SU-DHL-6 (cell line): ENCODE results near the gene ERV3-1.

Experiments
- H2AFZ ChIP-seq: fragments of 200-600 bp; sonication (generic); 2 replicates; pipeline ENCODE4 v1.6.1; 2014; ENCODE audit warnings: low read depth, mild to moderate bottlenecking, moderate library complexity, mixed read lengths, antibody characterized with exemption, low read length; ENCODE audit not compliant: severe bottlenecking
- H3F3A ChIP-seq: fragments of 200-600 bp; shearing (Covaris generic); 2 replicates; pipeline ENCODE4 v1.6.0; 2016; ENCODE audit warnings: antibody characterized with exemption, mild to moderate bottlenecking; ENCODE audit not compliant: insufficient read depth
- H3K27ac ChIP-seq: fragments of 200-600 bp; sonication (generic); 2 replicates; pipeline ENCODE4 v1.5.1; 2016; ENCODE audit warnings: low read depth, mild to moderate bottlenecking, low read length, moderate library complexity, mixed read lengths
- H3K27me3 ChIP-seq: fragments of 200-600 bp; sonication (generic), shearing (Covaris generic); 2 replicates; pipeline ENCODE4 v1.6.0; 2014; ENCODE audit warnings: mild to moderate bottlenecking, low read length
- H3K36me3 ChIP-seq: fragments of 200-600 bp; sonication (generic); 2 replicates; pipeline ENCODE4 v1.6.1; 2014; ENCODE audit warnings: mild to moderate bottlenecking, low read length, mixed read lengths
- H3K4me2 ChIP-seq: fragments of 300-600, 200-600 bp; shearing (Covaris generic), sonication (generic); 2 replicates; pipeline ENCODE4 v1.6.0; 2014; ENCODE audit warnings: low read length, low read depth, mild to moderate bottlenecking; ENCODE audit not compliant: poor library complexity, severe bottlenecking
- H3K4me3 ChIP-seq: fragments of 200-600 bp; sonication (generic); 2 replicates; pipeline ENCODE4 v1.5.1; 2014; ENCODE audit warnings: antibody characterized with exemption, low read length, mild to moderate bottlenecking, mixed read lengths; ENCODE audit not compliant: insufficient read depth, poor library complexity, severe bottlenecking
- H3K79me2 ChIP-seq: fragments of 200-600 bp; sonication (generic); 2 replicates; pipeline ENCODE4 v1.6.1; 2014; ENCODE audit warnings: mild to moderate bottlenecking, low read length, moderate library complexity; ENCODE audit not compliant: insufficient read depth
- H3K9ac ChIP-seq: fragments of 200-600 bp; sonication (generic); 2 replicates; pipeline ENCODE4 v1.7.0; 2014; ENCODE audit warnings: mild to moderate bottlenecking, low read length
- H3K9me2 ChIP-seq: fragments of 200-600 bp; sonication (generic); replicated peaks from 2 replicates; pipeline ENCODE4 v1.6.1; 2014; ENCODE audit warnings: low read length; ENCODE audit not compliant: insufficient read depth
- H3K9me3 ChIP-seq: fragments of 200-600 bp; sonication (generic); 2 replicates; pipeline ENCODE4 v1.6.1; 2014; ENCODE audit warnings: low read length, mixed read lengths; ENCODE audit not compliant: insufficient read depth
- H4K20me1 ChIP-seq: fragments of 200-600 bp; sonication (generic); 2 replicates; pipeline ENCODE4 v1.6.1; 2014; ENCODE audit warnings: low read depth, mild to moderate bottlenecking, antibody characterized with exemption, low read length, moderate library complexity, mixed read lengths
- EZH2phosphoT487 ChIP-seq: fragments of 200-600 bp; sonication (generic), shearing (Covaris generic); conservative IDR thresholded peaks from 2 replicates; pipeline ENCODE4 v1.6.1; 2018; ENCODE audit warnings: mild to moderate bottlenecking, antibody characterized with exemption, low read length, moderate library complexity, mixed read lengths
- TF ChIP-seq, protein P1 (sequence below): fragments of 200-600 bp; sonication (generic); IDR thresholded peaks from one replicate; pipeline ENCODE4 v1.5.1; 2017; ENCODE audit warnings: antibody characterized with exemption, mild to moderate bottlenecking, low read length, moderate library complexity; ENCODE audit not compliant: insufficient read depth, poor library complexity, severe bottlenecking

Gene ERV3-1

DNA sequence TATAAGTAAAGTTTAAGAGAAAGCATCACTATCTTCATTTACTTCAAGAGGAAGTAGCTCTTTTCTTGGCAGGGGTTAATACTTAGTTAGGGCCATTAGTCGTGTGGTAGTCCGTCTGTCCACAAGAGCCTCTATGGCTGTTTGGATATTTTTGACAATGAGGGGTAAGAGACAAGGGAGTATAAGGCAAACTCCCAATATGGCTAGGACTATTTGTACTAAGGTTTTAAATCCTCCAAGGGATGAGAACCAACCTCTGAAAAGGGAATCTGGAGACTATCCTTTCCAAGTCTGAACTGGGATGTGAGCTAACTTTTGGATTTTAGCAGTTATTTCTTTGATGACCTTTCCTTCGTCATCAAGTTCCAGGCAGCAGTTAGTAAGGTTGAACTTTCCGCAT is 15.6 kb downstream of the ERV3-1 start, which contains the start of gene ZNF117:
Gene ZNF117 (minus strand): TSS at position 101 of the 400 bp plus-strand sequence.
- Histone ChIP-seq H3K36me3 (peaks cover 44% of the 10 kb centered on the region), H3K9me3 (peaks cover 32% of the 10 kb centered on the region; the same call in 1 of the 2 replicates)
- TF ChIP-seq EZH2phosphoT487: no peak
- TF ChIP-seq, protein P1, sequence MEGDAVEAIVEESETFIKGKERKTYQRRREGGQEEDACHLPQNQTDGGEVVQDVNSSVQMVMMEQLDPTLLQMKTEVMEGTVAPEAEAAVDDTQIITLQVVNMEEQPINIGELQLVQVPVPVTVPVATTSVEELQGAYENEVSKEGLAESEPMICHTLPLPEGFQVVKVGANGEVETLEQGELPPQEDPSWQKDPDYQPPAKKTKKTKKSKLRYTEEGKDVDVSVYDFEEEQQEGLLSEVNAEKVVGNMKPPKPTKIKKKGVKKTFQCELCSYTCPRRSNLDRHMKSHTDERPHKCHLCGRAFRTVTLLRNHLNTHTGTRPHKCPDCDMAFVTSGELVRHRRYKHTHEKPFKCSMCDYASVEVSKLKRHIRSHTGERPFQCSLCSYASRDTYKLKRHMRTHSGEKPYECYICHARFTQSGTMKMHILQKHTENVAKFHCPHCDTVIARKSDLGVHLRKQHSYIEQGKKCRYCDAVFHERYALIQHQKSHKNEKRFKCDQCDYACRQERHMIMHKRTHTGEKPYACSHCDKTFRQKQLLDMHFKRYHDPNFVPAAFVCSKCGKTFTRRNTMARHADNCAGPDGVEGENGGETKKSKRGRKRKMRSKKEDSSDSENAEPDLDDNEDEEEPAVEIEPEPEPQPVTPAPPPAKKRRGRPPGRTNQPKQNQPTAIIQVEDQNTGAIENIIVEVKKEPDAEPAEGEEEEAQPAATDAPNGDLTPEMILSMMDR: no peak

GRCh38 chr7:64990216-64990615 is 16.3 kb downstream of the ERV3-1 start:
- no peak for TF ChIP-seq EZH2phosphoT487
- TF ChIP-seq, protein P1: no peak
- no peak overlapping the region for H3K4me3 ChIP-seq
- H3K9me3 ChIP-seq: peaks cover 35% of the 10 kb centered on the region; the same call in 1 of the 2 replicates
- H3K36me3 ChIP-seq: peaks cover 49% of the 10 kb centered on the region
- no peaks in the 10 kb centered on the region for H3F3A ChIP-seq
- no peaks in the 10 kb centered on the region for H4K20me1 ChIP-seq
- no peaks in the 10 kb centered on the region for H3K27me3 ChIP-seq
- H3K9me2 ChIP-seq: no peaks in the 10 kb centered on the region
- H3K9ac ChIP-seq: no peak overlapping the region
- no peaks in the 10 kb centered on the region for H3K79me2 ChIP-seq
- H3K4me2 ChIP-seq: no peak overlapping the region
- no peak overlapping the region for H2AFZ ChIP-seq
- H3K27ac ChIP-seq: no peak overlapping the region

More for the DNA sequence above, 15.6 kb downstream of the ERV3-1 start, which contains the start of gene ZNF117:
- Histone ChIP-seq H4K20me1 (no peaks in the 10 kb centered on the region), H3F3A (no peaks in the 10 kb centered on the region), H3K9me2 (no peaks in the 10 kb centered on the region), H3K79me2 (no peaks in the 10 kb centered on the region), H3K9ac (no peak within 1 kb of the TSS), H2AFZ (no peak within 1 kb of the TSS), H3K4me3 (no peak within 1 kb of the TSS), H3K4me2 (no peak within 1 kb of the TSS), H3K27me3 (no peaks in the 10 kb centered on the region), H3K27ac (no peak within 1 kb of the TSS)

DNA sequence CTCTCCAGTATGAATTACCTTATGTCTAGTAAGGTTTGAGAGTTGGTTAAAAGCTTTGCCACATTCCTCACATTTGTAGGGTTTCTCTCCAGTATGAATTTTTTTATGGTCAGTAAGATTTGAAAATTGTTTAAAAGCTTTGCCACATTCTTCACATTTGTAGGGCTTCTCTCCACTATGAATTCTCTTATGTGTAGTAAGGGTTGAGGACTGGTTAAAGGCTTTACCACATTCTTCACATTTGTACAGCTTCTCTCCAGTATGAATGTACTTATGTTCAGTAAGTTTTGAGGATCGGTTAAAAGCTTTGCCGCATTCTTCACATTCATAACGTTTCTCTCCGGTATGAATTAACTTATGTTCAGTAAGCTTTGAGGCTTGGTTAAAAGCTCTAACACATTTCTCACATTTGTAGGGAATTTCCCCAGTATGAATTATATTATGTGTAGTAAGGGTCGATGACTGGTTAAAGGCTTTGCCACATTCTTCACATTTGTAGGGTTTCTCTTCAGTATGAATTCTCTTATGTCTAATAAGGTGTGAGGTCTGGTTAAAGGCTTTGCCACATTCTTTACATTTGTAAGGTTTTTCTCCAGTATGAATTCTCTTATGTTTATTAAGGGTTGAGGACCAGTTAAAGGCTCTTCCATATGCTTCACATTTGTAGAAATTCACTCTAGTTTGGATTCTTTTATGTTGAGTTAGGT is 27.8 kb downstream of the ERV3-1 start:
- no peaks in the 10 kb centered on the region; the same call in 1 of the 2 replicates for H3F3A ChIP-seq
- peaks cover 73% of the 10 kb centered on the region for H3K36me3 ChIP-seq
- no peak overlapping the region for H3K4me2 ChIP-seq
- no peaks in the 10 kb centered on the region for H3K79me2 ChIP-seq
- no peaks in the 10 kb centered on the region for H3K27me3 ChIP-seq
- H3K9me2 ChIP-seq: no peaks in the 10 kb centered on the region
- no peak overlapping the region for H3K27ac ChIP-seq
- peak overlapping the region; percentile 11 for H3K4me3 ChIP-seq
- no peak for TF ChIP-seq EZH2phosphoT487
- TF ChIP-seq, protein P1: no peak
- peaks cover 75% of the 10 kb centered on the region for H3K9me3 ChIP-seq
- H4K20me1 ChIP-seq: no peaks in the 10 kb centered on the region
- H3K9ac ChIP-seq: no peak overlapping the region
- no peak overlapping the region for H2AFZ ChIP-seq
